ENCODE data around the gene ADORA2A.
A peak's percentile ranks its signal among the peaks of the same experiment; 100 is the strongest.

The ADORA2A gene

DNA sequence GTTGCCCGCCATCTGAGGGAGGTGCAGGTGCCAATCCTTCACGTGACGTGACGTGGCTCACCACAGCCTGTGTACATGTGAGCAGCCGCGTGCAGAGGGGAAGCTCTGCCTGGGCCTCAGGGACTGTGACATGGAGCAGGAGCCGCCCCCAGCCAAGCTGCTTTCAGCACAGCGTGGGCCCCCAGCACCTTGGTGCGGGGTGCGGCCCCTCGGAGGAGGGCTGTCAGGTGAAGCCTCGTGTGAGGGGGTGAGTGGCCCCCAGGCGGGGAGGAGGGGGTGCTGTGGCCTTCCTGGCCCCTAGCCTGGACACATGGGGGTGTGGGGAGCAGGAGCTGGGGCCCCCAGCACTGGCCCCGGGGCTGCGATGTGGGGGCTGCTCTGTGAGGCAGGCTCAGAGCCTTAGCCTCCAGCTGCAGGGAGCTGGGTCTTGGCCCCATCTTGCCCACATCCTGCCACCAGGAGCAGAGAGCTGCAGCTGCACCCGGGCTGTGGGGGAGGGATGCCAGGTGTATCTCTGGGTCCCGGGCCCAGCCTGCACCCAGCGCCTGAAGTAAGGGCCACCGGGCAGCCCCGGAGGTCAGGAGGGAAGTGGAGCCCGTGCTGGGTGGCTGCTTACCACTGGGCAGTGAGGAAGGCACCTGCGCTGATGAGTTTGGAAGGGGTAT, at the start of gene ADORA2A:
Gene ADORA2A (plus strand): TSS at position 100 of the 665 bp plus-strand sequence. CDS start 5,806 bp downstream, outside the sequence.
- no peaks in the 10 kb centered on the region for H3K27me3 Mint-ChIP-seq
- H3K4me1 Mint-ChIP-seq (ENCODE audit: low read depth) = peaks cover 63% of the 10 kb centered on the region
- H3K36me3 Mint-ChIP-seq = peaks cover 4% of the 10 kb centered on the region
- H3K4me3 Mint-ChIP-seq = peak within 1 kb of the TSS; percentile 95
- H3K27ac Mint-ChIP-seq = peak within 1 kb of the TSS; percentile 97
- H3K9me3 Mint-ChIP-seq (ENCODE audit: low read depth) = no peaks in the 10 kb centered on the region

DNA sequence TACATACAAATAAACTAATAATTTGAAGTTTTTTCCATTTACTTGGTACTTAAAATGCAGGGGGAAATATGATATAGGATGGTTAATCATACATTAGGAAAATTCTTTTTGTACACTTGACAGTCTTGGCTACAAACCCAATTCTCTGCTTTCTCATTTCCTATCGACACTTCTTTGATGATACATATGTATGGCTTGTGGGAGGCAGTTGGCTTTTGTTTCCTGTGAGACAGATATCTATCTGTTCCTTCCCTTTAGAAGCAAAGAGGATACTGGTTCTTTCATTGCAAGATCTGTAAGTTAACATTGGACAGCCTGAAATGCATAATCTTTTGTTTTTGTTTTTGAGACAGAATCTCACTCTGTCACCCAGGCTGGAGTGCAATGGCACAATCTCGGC, 47.9 kb upstream of the ADORA2A start:
- Mint-ChIP-seq H3K9me3 (ENCODE audit: low read depth) (no peaks in the 10 kb centered on the region), H3K4me3 (no peak overlapping the region), H3K27ac (no peak overlapping the region), H3K36me3 (peaks cover 21% of the 10 kb centered on the region), H3K27me3 (no peaks in the 10 kb centered on the region), H3K4me1 (ENCODE audit: low read depth) (peaks cover 27% of the 10 kb centered on the region)

DNA sequence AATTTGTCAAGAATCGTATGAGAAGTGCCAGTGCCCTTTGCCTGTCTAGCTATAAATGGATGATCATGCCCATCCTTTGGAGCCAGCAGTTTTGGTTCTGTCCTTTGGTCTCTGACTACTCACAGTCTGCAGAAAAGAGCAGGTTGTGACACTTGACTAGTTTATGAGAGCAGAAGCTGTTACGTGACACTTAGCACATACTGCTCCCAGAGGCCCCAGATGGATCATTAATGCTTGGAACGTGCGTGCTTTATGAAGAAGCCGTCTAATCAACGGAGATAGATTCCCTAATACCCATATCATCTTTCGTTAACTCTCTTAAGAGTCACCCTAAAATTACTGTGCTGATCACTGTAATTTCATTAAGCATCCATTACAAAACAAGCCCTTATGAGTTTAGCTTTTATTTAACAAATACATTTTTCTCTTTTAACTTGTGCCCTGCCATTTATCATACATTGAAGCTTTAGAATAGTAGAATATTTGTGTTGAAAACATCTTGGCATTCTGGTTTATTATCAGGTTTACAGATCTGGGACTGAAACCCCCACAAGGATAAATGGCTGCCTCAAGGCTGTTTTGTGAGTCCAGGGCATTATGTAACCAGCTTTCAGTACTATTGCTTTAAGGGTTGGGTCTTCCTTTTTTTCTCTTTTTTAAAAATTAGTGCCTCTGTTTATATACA, 47.0 kb upstream of the ADORA2A start:
- Mint-ChIP-seq H3K9me3 (ENCODE audit: low read depth) (no peaks in the 10 kb centered on the region), H3K4me1 (ENCODE audit: low read depth) (peaks cover 27% of the 10 kb centered on the region), H3K4me3 (no peak overlapping the region), H3K27ac (peak overlapping the region; percentile 16), H3K36me3 (peaks cover 15% of the 10 kb centered on the region), H3K27me3 (no peaks in the 10 kb centered on the region)

DNA sequence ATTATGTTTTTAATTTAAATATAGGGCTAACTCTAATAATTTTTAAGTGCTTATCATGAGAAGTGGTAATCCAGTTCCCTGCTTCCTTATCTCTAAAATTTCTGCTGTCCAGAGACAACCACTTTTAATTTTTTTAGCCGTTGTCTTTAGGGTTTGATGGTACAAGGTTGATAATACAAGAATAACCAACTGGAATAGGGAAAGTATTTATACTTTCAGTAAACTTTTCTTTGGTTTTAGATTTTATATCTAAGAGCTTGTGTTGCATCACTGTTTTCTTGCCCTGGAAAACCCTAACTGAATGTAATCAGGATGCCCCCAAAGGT, 46.5 kb upstream of the ADORA2A start:
- Mint-ChIP-seq H3K4me3 (no peak overlapping the region), H3K27me3 (no peaks in the 10 kb centered on the region), H3K27ac (no peak overlapping the region), H3K36me3 (peaks cover 15% of the 10 kb centered on the region), H3K4me1 (ENCODE audit: low read depth) (peaks cover 27% of the 10 kb centered on the region), H3K9me3 (ENCODE audit: low read depth) (no peaks in the 10 kb centered on the region)

DNA sequence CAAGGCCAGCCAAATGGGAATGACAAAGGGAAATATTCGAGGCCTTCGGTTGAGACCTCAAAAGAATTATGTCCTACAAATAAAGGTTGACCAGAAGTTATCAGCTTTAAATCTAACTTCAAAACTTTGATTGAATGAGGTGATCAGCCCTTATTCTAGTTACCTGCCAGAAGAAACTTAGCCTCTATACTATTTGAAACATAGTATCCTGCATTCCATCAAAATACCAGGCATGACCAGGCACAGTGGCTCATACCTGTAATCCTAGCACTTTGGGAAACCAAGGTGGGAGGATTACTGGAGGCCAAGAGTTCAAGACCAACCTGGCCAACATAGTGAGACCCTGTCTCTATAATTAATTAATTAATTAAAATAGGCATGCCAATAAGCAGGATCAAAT, 44.3 kb upstream of the ADORA2A start:
- no peak overlapping the region for H3K27ac Mint-ChIP-seq
- peaks cover 7% of the 10 kb centered on the region for H3K36me3 Mint-ChIP-seq
- H3K4me3 Mint-ChIP-seq = no peak overlapping the region
- peaks cover 23% of the 10 kb centered on the region for H3K4me1 Mint-ChIP-seq (ENCODE audit: low read depth)
- no peaks in the 10 kb centered on the region for H3K27me3 Mint-ChIP-seq
- no peaks in the 10 kb centered on the region for H3K9me3 Mint-ChIP-seq (ENCODE audit: low read depth)

DNA sequence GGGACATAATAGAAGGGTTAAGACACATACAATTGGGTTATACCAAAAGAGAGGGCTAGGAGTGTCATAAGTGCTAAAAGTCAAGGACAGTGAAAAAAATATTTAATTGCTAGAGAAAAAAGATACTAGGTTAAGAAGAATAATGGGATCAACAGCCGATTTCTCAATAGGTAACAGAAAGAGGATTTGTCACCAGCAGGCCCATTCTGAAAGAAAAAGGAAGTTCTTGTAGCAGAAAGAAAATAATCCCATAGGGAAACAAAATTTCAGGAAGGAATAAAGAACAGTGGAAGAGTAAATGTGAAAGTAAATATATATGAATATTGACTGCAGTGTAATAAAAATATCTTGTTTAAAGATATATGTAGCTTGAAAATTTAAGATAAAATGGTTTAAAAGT, 43.3 kb upstream of the ADORA2A start:
- peaks cover 7% of the 10 kb centered on the region for H3K36me3 Mint-ChIP-seq
- H3K9me3 Mint-ChIP-seq (ENCODE audit: low read depth) = no peaks in the 10 kb centered on the region
- no peak overlapping the region for H3K4me3 Mint-ChIP-seq
- no peaks in the 10 kb centered on the region for H3K27me3 Mint-ChIP-seq
- H3K27ac Mint-ChIP-seq = peak overlapping the region; percentile 50
- H3K4me1 Mint-ChIP-seq (ENCODE audit: low read depth) = peaks cover 14% of the 10 kb centered on the region

DNA sequence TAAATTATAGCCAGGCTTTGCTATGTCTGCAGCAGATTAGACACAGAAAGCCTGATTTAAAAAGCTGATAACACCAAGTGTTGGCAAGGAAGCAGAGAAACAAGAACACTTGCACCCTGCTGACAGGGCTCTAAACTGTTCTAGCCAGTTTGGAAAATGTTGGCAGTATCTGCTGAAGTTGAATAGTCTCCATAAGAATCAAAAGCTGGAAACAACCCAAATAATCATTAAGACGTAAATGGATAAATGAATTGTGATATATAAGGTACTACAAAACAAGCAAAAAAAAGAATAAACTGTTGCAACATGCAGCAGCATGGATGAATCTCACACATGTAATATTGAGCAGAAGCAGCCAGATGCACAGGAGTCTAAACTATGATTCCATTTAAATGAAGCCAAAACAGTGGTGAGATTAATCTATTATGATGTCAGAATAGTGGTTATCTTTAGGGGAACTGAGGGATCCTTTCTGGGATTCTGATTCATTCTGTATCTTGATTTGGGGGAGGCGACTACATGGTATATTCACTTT, 40.4 kb upstream of the ADORA2A start:
- H3K9me3 Mint-ChIP-seq (ENCODE audit: low read depth) = no peaks in the 10 kb centered on the region
- H3K4me3 Mint-ChIP-seq = no peak overlapping the region
- H3K27ac Mint-ChIP-seq = no peak overlapping the region
- peaks cover 9% of the 10 kb centered on the region for H3K4me1 Mint-ChIP-seq (ENCODE audit: low read depth)
- peaks cover 7% of the 10 kb centered on the region for H3K36me3 Mint-ChIP-seq
- H3K27me3 Mint-ChIP-seq = no peaks in the 10 kb centered on the region

DNA sequence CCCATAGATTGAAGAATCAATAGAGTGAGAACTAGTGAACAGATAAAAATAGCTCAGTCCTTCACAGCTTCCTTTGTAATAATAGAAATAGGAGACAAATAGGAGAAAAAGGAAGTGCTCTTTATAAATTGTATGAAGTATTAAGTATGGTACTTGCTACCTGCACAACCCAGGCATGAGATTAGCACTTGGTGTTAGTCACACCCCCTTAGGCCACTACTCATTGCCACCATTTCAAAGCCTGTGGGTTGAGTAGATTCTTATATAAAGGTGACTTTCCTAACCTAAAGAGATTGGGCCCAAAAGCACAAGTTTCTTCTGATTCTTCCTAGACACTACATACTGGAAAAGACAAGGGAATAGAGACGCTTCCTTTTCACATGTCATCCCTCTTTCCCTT, 37.7 kb upstream of the ADORA2A start:
- H3K9me3 Mint-ChIP-seq (ENCODE audit: low read depth) = no peaks in the 10 kb centered on the region
- H3K36me3 Mint-ChIP-seq = peaks cover 3% of the 10 kb centered on the region
- no peaks in the 10 kb centered on the region for H3K27me3 Mint-ChIP-seq
- H3K4me3 Mint-ChIP-seq = no peak overlapping the region
- peaks cover 7% of the 10 kb centered on the region for H3K4me1 Mint-ChIP-seq (ENCODE audit: low read depth)
- no peak overlapping the region for H3K27ac Mint-ChIP-seq

DNA sequence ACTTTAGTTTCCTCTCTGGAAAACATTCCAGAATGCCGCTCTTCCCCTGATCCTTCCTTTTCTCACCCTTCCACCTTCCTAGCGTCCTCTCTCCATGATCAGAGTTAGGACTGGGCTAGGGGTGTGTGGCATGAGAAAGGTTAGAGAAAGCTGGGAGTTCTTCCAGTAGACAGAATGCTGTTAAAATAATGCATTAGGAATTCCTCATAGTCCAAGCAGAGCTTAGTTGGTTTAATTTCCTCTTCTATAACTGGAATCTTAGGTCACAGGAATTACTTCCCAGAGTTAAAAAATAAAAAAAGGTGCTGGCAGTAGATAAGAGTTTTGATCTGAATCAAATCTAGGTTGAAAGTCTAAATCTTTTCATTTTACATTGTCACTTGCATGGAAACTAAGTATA, 37.2 kb upstream of the ADORA2A start:
- Mint-ChIP-seq H3K36me3 (peaks cover 4% of the 10 kb centered on the region), H3K9me3 (ENCODE audit: low read depth) (no peaks in the 10 kb centered on the region), H3K4me3 (no peak overlapping the region), H3K4me1 (ENCODE audit: low read depth) (peaks cover 7% of the 10 kb centered on the region), H3K27ac (no peak overlapping the region), H3K27me3 (no peaks in the 10 kb centered on the region)

DNA sequence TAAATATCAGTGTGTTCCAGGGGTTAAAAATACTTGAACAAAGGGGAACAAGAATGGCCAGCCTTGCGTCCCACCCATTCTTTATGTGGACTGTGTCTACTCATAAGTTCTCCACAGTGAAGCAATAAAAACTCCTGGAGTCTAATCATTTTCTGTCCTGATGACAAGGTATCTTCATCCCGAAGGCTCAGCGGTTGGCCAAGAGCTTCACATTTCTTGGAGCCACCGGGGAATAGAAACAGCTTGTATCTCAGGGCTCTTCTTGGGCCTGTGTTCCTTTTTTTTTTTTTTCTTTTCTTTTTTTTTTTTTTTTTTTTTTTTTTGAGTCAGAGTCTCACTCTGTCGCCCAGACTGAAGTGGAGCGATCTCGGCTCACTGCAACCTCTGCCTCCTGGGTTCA, 36.8 kb upstream of the ADORA2A start:
- Mint-ChIP-seq H3K4me3 (no peak overlapping the region), H3K36me3 (peaks cover 6% of the 10 kb centered on the region), H3K27ac (no peak overlapping the region), H3K27me3 (no peaks in the 10 kb centered on the region), H3K4me1 (ENCODE audit: low read depth) (peaks cover 7% of the 10 kb centered on the region), H3K9me3 (ENCODE audit: low read depth) (no peaks in the 10 kb centered on the region)

DNA sequence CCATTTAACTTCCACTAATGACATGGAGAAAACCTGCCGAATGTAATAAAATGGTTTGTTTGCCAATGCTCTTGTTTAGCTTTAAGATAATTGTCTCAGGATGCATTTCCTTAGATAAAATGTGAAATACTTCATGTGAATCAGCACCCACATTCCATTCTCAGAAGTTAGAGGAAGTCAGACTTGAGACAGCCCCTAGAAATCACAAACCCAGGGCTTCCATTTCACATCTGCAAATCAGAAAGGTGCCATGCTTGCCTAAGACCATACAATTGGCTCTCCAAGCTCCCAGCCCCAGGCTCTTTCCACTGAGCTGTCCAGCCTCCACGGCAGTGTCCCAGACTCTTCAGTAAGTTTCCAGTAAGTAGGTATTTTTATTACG, 35.6 kb upstream of the ADORA2A start:
- no peaks in the 10 kb centered on the region for H3K9me3 Mint-ChIP-seq (ENCODE audit: low read depth)
- no peaks in the 10 kb centered on the region for H3K27me3 Mint-ChIP-seq
- no peak overlapping the region for H3K27ac Mint-ChIP-seq
- H3K4me1 Mint-ChIP-seq (ENCODE audit: low read depth) = peaks cover 7% of the 10 kb centered on the region
- H3K4me3 Mint-ChIP-seq = no peak overlapping the region
- peaks cover 9% of the 10 kb centered on the region for H3K36me3 Mint-ChIP-seq

DNA sequence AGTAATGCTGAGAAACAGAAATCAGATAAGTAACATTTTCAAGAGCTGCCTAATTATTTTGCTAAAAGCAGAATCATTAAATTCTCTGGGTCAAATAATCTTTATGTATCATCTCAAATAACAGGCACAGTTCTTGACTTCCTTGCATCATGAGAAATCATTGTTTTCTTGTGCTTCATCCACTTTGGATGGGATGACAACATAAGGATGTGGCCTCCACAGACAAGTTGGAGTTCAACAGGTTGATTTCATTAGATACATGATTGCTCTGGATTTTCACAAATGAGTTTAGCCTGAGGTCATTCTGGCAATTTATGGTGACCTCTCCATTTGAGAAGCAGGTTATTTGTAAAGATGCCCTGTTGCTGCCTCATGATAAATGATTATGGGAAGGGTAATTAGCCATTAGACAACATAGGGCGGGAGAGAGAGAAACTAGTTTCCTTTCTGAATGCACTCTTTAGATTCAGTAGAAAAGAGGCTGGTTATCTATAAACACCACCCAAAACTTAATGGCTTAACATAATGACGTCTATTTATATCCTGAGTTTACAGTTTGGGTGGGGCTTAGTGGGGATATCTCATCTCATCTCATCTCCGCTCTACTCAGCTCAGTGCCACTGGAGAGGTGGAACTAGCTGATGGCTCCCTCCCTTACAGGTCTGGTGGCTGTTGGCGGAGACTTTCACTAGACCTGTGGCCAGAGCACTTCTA, 35.0 kb upstream of the ADORA2A start:
- peaks cover 6% of the 10 kb centered on the region for H3K36me3 Mint-ChIP-seq
- no peaks in the 10 kb centered on the region for H3K27me3 Mint-ChIP-seq
- no peak overlapping the region for H3K4me3 Mint-ChIP-seq
- H3K27ac Mint-ChIP-seq = no peak overlapping the region
- H3K4me1 Mint-ChIP-seq (ENCODE audit: low read depth) = peaks cover 7% of the 10 kb centered on the region
- no peaks in the 10 kb centered on the region for H3K9me3 Mint-ChIP-seq (ENCODE audit: low read depth)

DNA sequence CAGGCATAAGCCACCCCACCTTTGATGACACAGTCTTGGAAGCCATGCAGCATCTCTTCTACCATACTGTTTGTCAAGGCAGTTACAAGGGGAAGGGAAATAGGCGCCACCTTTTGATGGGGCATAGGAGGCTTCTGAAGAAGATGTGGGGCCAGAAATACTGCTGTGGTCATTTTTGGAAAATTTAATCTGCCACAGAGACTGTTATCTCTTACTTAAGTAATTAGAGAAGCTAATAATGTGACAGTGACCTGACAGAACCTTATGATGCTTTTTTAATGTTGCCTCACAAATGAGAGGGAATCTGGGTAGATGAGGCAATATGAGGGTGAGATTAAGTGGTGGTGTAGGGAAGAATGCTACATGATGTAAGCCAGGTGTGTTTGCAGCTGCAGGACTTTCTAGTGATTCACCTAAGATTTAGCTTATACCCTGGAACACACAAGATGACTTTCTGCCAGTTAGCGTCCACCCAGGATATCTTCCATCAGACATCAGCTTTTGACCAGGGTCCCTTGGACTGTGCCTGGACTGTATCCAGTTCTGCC, 34.3 kb upstream of the ADORA2A start:
- H3K36me3 Mint-ChIP-seq = peaks cover 8% of the 10 kb centered on the region
- H3K27ac Mint-ChIP-seq = no peak overlapping the region
- no peaks in the 10 kb centered on the region for H3K9me3 Mint-ChIP-seq (ENCODE audit: low read depth)
- no peak overlapping the region for H3K4me3 Mint-ChIP-seq
- no peaks in the 10 kb centered on the region for H3K27me3 Mint-ChIP-seq
- peaks cover 10% of the 10 kb centered on the region for H3K4me1 Mint-ChIP-seq (ENCODE audit: low read depth)

DNA sequence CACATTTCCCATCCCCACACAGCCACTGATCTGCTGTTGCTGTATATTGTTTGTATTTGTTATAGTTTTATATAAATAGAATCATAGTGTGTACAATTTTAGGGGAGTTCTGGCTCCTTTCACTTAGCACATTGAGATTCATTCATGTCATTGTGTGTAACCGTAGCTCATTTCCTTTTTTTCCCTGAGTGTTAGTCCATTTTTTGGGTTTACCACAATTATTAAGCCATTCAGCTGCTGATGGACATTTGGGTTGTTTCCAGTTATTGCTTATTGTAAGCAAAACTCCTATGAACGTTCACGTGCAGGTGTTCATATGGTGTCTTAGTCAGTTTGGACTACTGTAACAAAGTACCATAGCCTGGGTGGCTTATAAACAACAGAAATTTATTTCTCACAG, 33.6 kb upstream of the ADORA2A start:
- peaks cover 9% of the 10 kb centered on the region for H3K36me3 Mint-ChIP-seq
- H3K27me3 Mint-ChIP-seq = no peaks in the 10 kb centered on the region
- no peaks in the 10 kb centered on the region for H3K9me3 Mint-ChIP-seq (ENCODE audit: low read depth)
- no peak overlapping the region for H3K27ac Mint-ChIP-seq
- no peak overlapping the region for H3K4me3 Mint-ChIP-seq
- peaks cover 11% of the 10 kb centered on the region for H3K4me1 Mint-ChIP-seq (ENCODE audit: low read depth)

DNA sequence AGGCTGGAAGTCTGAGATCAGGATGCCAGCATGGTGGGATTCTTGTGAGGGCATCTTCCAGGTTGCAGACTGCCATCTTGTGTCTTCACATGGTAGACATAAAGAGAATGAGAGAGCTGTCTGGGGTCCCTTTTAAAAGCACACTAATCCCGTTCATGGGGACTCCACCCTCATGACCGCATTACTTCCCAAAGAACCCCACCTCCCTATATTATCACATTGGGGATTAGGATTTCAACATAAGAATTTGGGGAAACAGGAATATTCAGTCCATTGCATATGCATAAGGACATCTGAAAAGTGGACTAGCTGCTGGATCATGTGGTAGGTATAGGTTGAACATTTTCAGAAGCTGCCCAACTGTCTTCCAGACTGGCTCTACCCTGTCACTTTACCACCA, 33.1 kb upstream of the ADORA2A start:
- Mint-ChIP-seq H3K9me3 (ENCODE audit: low read depth) (no peaks in the 10 kb centered on the region), H3K27me3 (no peaks in the 10 kb centered on the region), H3K4me1 (ENCODE audit: low read depth) (peaks cover 11% of the 10 kb centered on the region), H3K4me3 (no peak overlapping the region), H3K36me3 (peaks cover 9% of the 10 kb centered on the region), H3K27ac (no peak overlapping the region)
